Fibroblast of peridontal ligament (primary cell): ENCODE results near the gene LASP1NB.
A peak's percentile ranks its signal among the peaks of the same experiment; 100 is the strongest.

Experiments used
- DNase-seq: peaks from one replicate; pipeline ENCODE4 v3.0.0-alpha.2; 2010; ENCODE audit errors: extremely low read depth

LASP1NB gene

GRCh38 chr17:38925263-38925995 is at the start of gene LASP1NB:
Gene LASP1NB (plus strand): TSS chr17:38925614.
- peak; percentile 30 for DNase-seq

- DNase-seq: no peak
Observed at GRCh38 chr17:38877130-38877851, 48.1 kb upstream of the LASP1NB start.

- peak; percentile 77 for DNase-seq
Observed at GRCh38 chr17:38879878-38880665, 45.3 kb upstream of the LASP1NB start.

GRCh38 chr17:38881600-38882191 is 43.7 kb upstream of the LASP1NB start:
- peak; percentile 70 for DNase-seq

- no peak for DNase-seq
Observed at GRCh38 chr17:38882870-38883269, 42.5 kb upstream of the LASP1NB start.

GRCh38 chr17:38883592-38884526 is 41.6 kb upstream of the LASP1NB start:
- peak; percentile 24 for DNase-seq

- DNase-seq: no peak
Observed at GRCh38 chr17:38885044-38885727, 40.2 kb upstream of the LASP1NB start.

- peak; percentile 33 for DNase-seq
Observed at GRCh38 chr17:38885728-38886642, 39.4 kb upstream of the LASP1NB start.

GRCh38 chr17:38886643-38887010 is 38.8 kb upstream of the LASP1NB start:
- DNase-seq: no peak

- DNase-seq: no peak
Observed at GRCh38 chr17:38888842-38889241, 36.6 kb upstream of the LASP1NB start.

- no peak for DNase-seq
Observed at GRCh38 chr17:38889745-38890409, 35.5 kb upstream of the LASP1NB start.

GRCh38 chr17:38890410-38890746 is 35.0 kb upstream of the LASP1NB start:
- DNase-seq: no peak

GRCh38 chr17:38891441-38891840 is 34.0 kb upstream of the LASP1NB start:
- no peak for DNase-seq

GRCh38 chr17:38892083-38892482 is 33.3 kb upstream of the LASP1NB start:
- DNase-seq: no peak

- DNase-seq: no peak
Observed at GRCh38 chr17:38892620-38893019, 32.8 kb upstream of the LASP1NB start.

GRCh38 chr17:38893113-38893512 is 32.3 kb upstream of the LASP1NB start:
- no peak for DNase-seq

- no peak for DNase-seq
Observed at GRCh38 chr17:38893607-38894006, 31.8 kb upstream of the LASP1NB start.

GRCh38 chr17:38894276-38894675 is 31.1 kb upstream of the LASP1NB start:
- no peak for DNase-seq
